Activated CD4-positive, alpha-beta T cell treated with anti-CD3 and anti-CD28 coated beads, Interleukin-2, amount 50 U/mL, for 4 hours (primary cell): ENCODE measurements around the gene VIPR2.
"Not testable (repeated sequence)": the region's sequence is repeated elsewhere in the genome, so short reads cannot be mapped to it uniquely, and the experiment has no call there.

Source experiments
- DNase-seq, 2 experiments: peaks; one replicate each; pipeline ENCODE4 v3.0.0-alpha.2; 2020

VIPR2 gene

GRCh38 chr7:159103382-159104187, 41.1 kb downstream of the VIPR2 start:
- DNase-seq, result no peak

- DNase-seq, result no peak
Observed at GRCh38 chr7:159102681-159103381, 41.8 kb downstream of the VIPR2 start.

- DNase-seq, result not testable (repeated sequence)
Observed at GRCh38 chr7:159101661-159102091, 43.0 kb downstream of the VIPR2 start.

- DNase-seq, result not testable (repeated sequence)
Observed at GRCh38 chr7:159101083-159101395, 43.6 kb downstream of the VIPR2 start.

GRCh38 chr7:159100281-159101082, 44.2 kb downstream of the VIPR2 start:
- DNase-seq, result not testable (repeated sequence)

- no peak for DNase-seq
Observed at GRCh38 chr7:159099711-159100231, 44.9 kb downstream of the VIPR2 start.

- DNase-seq, result no peak
Observed at GRCh38 chr7:159098811-159099655, 45.6 kb downstream of the VIPR2 start.

GRCh38 chr7:159098424-159098786, 46.3 kb downstream of the VIPR2 start:
- DNase-seq, result no peak

GRCh38 chr7:159097661-159098423, 46.8 kb downstream of the VIPR2 start:
- no peak for DNase-seq

GRCh38 chr7:159096736-159097581, 47.7 kb downstream of the VIPR2 start:
- no peak for DNase-seq

GRCh38 chr7:159095979-159096411, 48.7 kb downstream of the VIPR2 start:
- no peak for DNase-seq

- DNase-seq, result no peak
Observed at GRCh38 chr7:159094919-159095915, 49.5 kb downstream of the VIPR2 start.

GRCh38 chr7:159094023-159094740, 50.5 kb downstream of the VIPR2 start:
- no peak for DNase-seq

- DNase-seq, result no peak
Observed at GRCh38 chr7:159093351-159093971, 51.2 kb downstream of the VIPR2 start.

GRCh38 chr7:159092701-159093121, 52.0 kb downstream of the VIPR2 start:
- no peak for DNase-seq

- no peak for DNase-seq
Observed at GRCh38 chr7:159091480-159092475, 52.9 kb downstream of the VIPR2 start.

- no peak for DNase-seq
Observed at GRCh38 chr7:159091041-159091440, 53.6 kb downstream of the VIPR2 start.
